22Rv1 (cell line): ENCODE results near the gene HTRA3.

ENCODE experiments used
- H3K27ac ChIP-seq: fragments of 450-650 bp; 2 replicates; pipeline ENCODE4 v1.5.1; 2017
- ZFX ChIP-seq: fragments of 450-650 bp; IDR thresholded peaks from 2 replicates; pipeline ENCODE4 v1.6.1; 2017; ENCODE audit warnings: antibody characterized with exemption, borderline replicate concordance
- TF ChIP-seq, protein P1 (sequence below): fragments of 450-650 bp; IDR thresholded peaks from 2 replicates; pipeline ENCODE4 v1.5.1; 2017; ENCODE audit warnings: mild to moderate bottlenecking

Gene HTRA3

DNA sequence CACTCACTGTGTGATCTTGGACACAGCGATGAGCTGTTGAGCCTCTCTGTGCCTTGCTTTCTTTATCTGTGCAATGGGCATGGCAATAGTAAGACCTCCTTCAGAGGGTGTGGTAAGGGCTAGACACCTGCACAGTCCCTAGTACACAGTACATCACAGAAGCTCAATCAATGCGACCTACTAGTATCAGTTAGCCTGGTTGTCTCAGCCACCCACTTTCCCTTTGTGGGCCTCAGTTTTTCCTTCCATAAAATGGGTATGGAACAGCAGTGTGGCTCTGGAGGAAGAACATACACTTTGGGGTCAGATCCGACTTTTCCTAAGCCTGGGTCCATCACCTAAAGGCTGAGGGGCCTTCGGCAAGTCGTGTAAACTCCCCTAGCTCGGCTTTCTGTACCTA lies 3.5 kb upstream of the HTRA3 start:
- no peak overlapping the region for H3K27ac ChIP-seq
- no peak for TF ChIP-seq ZFX
- TF ChIP-seq, protein P1, sequence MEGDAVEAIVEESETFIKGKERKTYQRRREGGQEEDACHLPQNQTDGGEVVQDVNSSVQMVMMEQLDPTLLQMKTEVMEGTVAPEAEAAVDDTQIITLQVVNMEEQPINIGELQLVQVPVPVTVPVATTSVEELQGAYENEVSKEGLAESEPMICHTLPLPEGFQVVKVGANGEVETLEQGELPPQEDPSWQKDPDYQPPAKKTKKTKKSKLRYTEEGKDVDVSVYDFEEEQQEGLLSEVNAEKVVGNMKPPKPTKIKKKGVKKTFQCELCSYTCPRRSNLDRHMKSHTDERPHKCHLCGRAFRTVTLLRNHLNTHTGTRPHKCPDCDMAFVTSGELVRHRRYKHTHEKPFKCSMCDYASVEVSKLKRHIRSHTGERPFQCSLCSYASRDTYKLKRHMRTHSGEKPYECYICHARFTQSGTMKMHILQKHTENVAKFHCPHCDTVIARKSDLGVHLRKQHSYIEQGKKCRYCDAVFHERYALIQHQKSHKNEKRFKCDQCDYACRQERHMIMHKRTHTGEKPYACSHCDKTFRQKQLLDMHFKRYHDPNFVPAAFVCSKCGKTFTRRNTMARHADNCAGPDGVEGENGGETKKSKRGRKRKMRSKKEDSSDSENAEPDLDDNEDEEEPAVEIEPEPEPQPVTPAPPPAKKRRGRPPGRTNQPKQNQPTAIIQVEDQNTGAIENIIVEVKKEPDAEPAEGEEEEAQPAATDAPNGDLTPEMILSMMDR: no peak

DNA sequence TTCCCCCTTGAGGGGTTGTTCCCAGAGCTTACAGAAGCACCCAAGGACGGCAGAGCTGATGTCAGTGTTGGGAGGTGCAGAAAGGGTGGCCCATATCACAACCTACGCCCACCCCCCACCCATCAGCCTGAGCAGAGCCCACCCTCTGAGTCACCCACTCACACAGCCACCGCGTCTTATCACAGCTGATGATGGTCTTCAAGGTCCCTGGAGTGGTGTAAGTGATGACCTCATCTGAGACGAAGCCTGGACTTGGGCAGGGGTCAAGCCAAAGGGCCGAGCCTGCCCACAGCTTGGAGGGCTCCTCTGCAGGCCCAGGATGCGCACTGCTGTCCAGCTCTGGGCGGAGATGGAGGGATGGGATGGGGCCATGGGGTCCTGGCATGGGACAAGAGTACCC lies 3.0 kb upstream of the HTRA3 start:
- H3K27ac ChIP-seq: no peak overlapping the region
- TF ChIP-seq ZFX: no peak
- TF ChIP-seq, protein P1: no peak

DNA sequence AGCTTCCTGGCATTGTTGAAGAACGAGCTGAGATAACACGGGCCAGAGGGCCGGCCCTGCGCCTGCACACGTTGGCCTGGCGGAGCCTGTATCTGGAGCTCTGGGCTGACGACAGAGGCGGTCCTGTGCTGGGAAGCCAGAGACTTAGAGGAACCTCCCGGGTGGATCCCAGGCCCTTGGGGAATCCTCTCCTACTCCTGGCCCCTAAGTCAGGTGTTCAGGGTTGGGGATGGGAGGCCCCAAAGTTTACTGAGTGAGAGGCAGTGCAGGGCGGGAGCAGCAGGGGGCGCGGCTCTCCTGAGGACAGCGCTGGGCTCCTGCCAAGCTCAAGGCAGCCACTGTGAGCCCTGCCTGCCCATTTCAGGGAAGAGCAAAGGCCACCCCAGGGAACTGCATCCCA lies 2.5 kb upstream of the HTRA3 start:
- no peak overlapping the region for H3K27ac ChIP-seq
- TF ChIP-seq ZFX: no peak
- TF ChIP-seq, protein P1: peak; percentile 82

DNA sequence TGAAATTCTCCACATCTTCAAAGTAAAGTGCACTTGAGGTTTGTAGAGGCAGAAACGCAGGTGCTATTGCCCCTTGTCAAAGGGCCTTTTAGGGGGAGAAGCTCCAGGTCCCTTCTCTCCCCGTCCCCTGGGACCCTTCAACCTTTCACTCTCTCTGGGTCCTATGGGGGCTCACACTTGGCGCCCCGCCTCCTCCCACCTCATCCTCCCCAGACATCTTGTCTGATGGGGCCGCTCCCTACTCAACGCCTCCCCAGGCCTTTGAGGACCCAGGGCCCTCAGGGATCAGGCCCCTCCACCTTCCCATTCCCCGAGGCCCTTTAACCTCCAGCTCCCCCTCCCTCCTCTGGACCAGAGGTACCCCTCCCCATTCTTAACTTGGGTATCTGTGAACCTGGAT lies 1.3 kb upstream of the HTRA3 start:
- TF ChIP-seq ZFX: no peak
- TF ChIP-seq, protein P1: no peak
- H3K27ac ChIP-seq: no peak overlapping the region

DNA sequence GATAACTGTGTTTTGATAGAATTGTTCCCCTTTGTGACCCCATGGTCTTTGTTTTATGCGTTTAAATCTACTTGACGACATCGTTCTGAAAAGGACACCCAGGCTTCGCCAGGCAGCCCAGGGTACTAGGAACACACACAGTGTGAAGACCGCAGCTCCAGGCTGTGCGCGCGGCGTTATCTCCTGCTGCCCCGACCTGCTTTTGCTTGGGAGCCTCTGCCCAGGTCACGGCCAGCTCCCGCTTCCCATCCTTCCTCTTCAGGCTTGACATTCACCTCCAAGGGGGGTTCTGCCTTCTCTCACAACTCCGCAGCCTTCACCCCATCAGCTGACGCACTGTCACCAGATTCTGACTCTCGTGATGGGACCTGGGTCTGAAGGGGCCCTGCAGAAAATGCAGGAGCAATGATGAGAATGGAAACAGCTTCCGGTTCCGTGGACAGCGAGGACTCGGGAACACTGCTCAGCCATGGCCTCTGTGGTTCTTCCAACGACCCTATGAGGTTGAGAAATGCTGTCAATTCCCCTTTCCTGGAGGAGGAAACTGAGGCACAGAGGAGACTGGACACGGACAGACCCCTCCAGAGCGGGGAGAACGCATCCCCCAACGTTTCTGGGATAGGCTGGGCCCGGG lies 536 bp upstream of the HTRA3 start:
- no peak overlapping the region for H3K27ac ChIP-seq
- TF ChIP-seq, protein P1: no peak
- no peak for TF ChIP-seq ZFX

DNA sequence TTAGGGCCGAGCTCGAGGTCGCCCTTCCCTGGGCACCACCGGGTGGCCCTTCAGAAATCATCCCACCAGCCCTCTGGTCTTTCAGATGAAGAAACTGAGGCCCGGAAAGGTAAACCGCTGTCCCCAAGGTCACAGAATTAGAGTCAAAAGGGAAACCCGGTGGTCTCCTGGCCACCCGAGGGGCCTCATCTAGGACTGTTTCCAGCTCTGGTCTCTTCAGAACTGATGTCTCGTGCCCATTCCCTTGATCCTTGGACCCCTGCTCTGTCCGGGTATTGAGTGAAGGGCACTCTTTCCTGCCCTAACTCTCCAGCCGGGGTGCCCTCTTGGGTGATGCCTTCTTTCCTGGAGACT lies 841 bp downstream of the HTRA3 start:
- no peak overlapping the region for H3K27ac ChIP-seq
- no peak for TF ChIP-seq ZFX
- TF ChIP-seq, protein P1: no peak

DNA sequence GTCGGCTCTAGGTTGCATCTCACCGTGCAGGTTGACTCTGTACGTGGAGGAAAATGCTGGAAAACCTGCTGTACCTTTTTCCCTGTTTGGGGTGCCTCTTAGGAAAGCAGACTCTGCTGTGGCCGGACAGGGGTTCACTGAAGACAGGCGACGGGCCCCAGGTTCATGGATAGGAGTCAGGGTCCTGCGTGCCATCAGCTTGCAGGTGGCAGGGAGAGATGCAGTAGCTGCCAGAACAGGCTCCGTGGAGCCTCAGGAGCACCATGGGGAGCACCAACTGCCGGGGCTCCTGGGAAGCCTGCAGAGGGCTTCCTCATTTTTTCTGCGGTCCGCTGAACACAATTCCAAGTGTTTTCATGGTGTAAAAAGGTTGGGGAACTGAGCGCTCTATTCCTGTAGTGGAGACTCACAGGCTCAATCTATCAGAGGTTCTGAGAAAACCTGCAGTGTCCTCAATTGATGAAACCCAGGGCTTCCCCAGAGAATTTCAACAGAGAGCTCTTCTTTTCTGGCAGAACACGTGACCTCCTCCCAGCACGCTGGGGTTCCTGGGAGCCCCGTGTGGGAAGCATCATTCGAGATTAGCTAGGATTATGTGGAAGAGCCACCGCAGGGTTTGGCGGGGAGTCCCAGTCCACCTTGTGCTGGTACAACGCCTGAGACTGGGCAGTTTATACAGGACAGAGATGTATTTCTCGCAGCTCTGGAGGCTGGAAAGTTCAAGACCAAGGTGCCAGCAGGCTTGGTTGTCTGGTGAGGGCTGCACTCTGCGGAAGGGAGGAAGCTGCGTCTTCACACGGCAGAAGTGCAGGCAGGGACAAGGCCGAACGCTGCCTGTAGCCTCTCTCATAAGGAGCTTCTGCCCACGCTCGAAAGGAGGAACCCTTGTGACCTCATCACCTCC lies 1.6 kb downstream of the HTRA3 start:
- H3K27ac ChIP-seq: no peak overlapping the region

More for the DNA sequence above, 1.6 kb downstream of the HTRA3 start:
- TF ChIP-seq, protein P1: no peak
- no peak for TF ChIP-seq ZFX
